GM12874 (cell line): ENCODE data around the gene PLA2G4A.

Experiments used
- CTCF ChIP-seq: IDR thresholded peaks from 2 replicates; pipeline ENCODE4 v1.5.1; 2011; ENCODE audit warnings: low read depth, mild to moderate bottlenecking, control low read depth, low read length, moderate library complexity; ENCODE audit not compliant: insufficient read depth

PLA2G4A gene

GRCh38 chr1:186831168-186831567 is 2.4 kb downstream of the PLA2G4A start:
- TF ChIP-seq CTCF: no peak

- TF ChIP-seq CTCF: no peak
These were observed 5.7 kb downstream of the PLA2G4A start for GRCh38 chr1:186834399-186834958.

GRCh38 chr1:186835448-186835847 is 6.7 kb downstream of the PLA2G4A start:
- no peak for TF ChIP-seq CTCF

GRCh38 chr1:186837806-186838205 is 9.1 kb downstream of the PLA2G4A start:
- no peak for TF ChIP-seq CTCF

GRCh38 chr1:186838380-186839040 is 9.8 kb downstream of the PLA2G4A start:
- TF ChIP-seq CTCF: no peak

- no peak for TF ChIP-seq CTCF
These were observed 10.3 kb downstream of the PLA2G4A start for GRCh38 chr1:186839041-186839400.

- TF ChIP-seq CTCF: no peak
These were observed 12.8 kb downstream of the PLA2G4A start for GRCh38 chr1:186841599-186841998.

- no peak for TF ChIP-seq CTCF
These were observed 13.8 kb downstream of the PLA2G4A start for GRCh38 chr1:186842547-186842946.
